Ecto neural progenitor cell (in vitro differentiated cells): ENCODE results near the gene EPB41L2.

Experiments used
- DNase-seq: peaks from one replicate; pipeline ENCODE4 v3.0.0-alpha.2; 2018; ENCODE audit warnings: low spot score

The EPB41L2 gene

DNA sequence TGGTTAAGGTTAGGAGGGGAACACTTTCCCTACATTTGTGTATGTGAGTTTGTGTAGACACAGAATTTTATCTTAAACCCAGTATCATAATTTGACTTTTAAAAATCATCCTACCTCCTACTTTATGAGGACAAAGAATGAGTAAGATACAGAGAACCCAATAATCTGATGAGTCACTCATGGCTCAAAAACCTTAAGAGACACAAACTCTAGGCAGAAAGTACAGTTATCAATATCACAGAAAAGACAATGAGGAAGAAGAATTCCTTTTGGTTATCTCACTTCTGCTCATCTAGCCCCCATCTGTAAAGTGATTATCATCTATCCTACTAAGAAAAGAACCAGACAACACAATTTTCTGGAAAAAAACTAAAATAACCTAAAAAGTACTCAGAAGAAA lies 87.7 kb downstream of the EPB41L2 start:
- DNase-seq: no peak

DNA sequence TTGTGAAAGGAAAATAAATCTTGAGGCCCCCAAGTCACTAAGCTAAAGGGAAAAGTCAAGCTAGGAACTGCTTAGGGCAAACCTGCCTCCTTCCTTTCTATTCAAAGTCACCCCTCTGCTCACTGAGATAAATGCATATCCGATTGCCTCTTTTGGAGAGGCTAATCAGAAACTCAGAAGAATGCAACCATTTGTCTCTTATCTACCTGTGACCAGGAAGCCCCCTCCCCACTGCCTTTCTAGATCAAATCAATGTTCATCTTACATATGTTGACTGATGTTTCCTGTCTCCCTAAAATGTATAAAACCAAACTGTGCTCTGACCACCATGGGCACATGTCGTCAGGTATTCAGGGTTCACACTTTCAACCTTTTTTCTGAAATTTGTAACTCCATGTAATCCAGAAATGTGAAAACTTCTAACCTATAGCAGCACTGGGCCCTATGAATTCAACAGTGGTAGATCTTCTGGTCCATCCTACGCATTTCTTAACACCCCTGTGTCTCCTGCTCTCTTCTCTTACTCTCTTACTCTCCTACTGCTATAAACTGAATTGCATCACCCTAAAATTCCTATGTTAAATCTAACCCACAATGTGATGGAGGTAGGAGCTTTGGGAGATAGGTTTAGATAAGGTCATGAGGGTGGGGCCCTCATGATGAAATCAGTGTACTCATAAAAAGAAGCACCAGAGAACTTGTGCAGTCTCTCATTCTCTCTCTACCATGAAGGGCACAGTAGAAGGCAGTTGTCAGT lies 89.3 kb downstream of the EPB41L2 start:
- no peak for DNase-seq

DNA sequence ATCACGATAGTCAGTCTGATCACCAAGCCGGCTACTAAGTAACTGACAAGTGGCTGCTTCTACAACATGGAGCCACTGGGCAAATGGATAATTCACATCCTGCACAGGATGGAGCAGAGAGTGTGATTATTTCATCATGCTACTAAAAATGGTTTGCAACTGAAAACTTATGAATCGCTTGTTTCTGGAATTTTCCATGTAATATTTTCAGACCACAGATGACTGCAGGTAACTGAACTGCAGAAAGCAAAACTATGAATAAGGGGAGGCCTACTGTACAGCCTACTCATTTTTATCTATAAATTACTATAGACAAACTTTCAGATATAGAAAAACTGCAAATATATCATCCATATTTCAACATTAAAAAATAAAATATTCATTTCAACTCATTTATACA lies 91.5 kb downstream of the EPB41L2 start:
- no peak for DNase-seq

DNA sequence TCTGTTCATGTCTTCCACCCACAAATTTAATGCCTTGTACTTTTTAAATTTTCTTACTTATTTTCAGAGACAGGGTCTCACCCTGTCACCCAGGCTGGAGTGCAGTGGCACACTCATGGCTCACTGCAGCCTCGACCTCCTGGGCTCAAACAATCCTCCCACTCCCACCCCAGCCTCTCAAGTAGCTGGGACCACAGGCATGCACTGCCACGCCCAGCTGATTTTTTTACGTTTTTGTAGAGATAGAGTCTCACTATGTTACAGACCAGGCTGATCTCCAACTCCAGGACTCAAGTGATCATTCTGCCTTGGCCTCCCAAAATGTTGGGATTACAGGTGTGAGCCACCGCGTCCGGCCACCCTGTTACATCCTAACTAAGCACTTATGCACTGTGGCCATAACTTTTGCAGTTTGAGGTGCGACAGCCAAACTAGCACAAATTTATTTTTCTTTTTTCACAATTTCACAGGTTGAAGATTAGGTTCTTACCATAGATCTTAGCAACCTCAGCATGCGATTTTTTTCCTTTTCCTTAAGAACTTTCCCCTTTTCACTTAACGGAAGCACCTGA lies 92.1 kb downstream of the EPB41L2 start:
- DNase-seq: no peak

DNA sequence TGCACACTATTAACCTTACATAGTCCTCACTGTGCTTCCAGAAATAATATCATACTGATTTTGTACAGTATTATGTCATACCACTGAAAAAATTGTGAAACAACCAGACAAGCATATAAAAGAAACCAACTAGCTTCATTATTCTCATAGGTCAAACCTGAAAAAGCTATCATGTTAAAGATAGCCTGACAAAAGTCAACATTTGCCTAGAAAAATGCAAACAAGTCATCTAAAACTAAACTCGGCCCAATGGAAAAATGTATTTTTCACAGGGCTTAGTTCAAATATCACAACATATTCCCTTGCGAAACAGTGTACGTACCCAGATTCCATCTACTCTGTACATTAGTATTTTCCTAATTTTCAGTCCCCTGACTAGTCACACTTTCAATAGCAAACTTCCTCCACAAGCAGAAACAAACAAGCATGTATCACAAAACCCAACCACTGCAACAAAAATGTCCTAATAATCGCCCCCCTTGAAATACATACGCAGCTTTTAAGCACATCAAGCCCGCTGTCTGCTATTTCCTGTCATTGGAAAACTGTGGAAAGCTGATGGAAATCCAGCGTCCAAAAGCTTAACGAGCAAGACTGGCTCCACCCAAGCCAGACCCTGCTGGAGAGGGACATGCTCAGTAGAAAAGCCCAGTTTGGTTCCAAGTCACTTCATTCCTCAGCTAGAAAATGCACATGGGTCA lies 93.1 kb downstream of the EPB41L2 start:
- no peak for DNase-seq

DNA sequence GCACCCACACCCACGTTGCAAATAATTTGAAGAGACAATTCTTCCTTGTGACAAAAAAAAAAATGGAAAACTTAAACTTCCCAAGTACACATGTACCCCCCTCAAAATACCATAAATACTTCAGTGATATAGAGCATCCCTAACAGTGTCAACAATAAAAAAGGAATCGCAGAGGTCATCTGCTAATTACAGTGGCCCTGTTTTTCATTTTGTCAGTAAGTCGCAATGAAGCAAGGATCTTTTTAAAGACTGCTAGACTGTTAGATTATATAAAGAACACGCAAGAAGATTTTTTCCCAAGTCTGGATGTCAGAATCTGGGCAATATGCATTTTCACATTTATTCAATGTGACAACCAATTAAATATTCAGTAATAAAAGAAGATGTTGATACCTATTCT lies 93.9 kb downstream of the EPB41L2 start:
- DNase-seq: no peak

DNA sequence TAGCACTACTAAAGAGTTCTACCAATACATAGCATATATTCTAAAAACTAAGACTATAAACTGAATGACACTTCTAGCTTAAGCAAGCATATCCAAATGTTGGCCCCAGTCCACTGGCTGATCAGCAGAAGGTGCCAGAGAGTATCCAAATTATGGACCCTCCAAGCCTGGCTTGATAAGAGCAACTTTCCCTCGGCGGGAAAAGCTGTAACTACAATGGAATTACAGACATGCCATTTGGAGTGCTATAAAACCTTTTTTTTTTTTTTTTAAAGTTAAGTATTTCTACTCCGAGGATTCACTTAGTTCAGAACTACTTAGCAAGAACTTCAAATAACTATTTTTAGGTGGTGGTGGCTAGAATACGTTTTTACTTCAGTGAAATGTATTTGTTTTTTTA lies 94.6 kb downstream of the EPB41L2 start:
- no peak for DNase-seq

DNA sequence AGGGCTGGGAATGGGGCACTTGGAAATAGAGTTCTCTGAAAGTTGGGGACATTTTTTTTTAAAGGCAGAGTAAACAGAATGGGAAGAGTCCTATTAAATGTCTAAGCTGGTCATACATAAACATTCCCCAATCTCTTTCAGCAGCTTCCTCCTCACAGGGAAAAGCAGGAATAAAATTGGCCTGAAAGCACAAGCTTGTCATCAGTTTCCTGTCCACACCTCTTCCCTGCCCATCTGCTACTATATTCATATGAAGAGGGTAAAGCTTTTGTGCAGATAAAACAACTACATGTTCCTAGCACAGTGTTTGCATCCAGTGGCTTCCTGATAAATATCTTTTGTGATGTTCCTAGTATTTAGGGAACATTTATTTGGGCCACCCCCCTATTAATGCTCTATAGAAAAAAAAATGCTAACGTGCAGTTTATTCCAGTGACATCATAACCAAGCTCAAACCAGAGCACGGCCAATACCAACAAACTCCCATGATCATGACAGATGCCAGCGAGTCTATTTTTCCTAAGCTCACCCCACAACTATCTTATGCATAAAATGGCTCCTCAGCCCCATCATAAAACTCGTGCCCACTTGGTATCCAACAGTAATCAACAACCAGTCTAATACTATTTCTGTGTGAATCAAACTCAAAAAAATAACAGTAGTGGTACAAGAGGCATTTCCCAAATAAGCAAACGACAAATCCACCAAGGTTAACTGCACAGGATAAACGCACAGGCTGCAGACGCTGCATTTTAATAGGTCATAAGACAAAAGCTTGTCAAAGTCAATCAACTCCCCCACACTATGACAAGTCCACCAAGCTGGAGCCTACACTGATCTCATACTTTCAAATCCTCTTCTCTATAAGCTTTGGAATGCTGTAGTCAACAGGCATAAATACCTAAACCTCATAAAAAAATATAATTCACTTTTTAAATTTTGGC lies 95.3 kb downstream of the EPB41L2 start:
- no peak for DNase-seq

DNA sequence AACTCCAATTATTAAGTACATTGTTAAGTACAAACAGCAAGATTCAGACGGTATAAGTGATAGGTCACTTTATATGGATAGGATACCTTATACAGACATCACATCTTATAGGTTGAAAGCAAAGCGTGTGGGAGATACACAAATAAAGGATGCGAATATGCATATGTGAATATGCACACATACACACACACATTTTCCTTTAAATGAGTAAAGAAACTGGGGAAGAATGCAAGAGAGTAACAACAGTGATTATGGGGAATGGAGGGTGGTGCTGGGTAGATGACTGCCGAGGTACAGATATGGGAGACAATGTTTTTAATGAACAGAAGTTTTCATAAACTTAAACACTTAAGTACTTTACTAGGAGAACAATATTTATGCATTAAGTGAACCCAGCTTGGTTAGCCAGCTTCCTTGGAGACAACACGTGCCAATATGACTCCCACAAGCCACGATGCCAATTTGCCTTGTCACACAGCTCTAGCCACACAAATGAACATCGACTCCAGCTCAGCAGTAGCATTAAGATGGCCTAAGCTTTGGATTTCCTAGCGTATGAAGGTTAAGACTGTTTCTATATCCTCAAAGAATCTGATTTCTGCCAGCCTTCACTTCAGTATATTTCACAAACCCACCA lies 96.6 kb downstream of the EPB41L2 start:
- DNase-seq: no peak

DNA sequence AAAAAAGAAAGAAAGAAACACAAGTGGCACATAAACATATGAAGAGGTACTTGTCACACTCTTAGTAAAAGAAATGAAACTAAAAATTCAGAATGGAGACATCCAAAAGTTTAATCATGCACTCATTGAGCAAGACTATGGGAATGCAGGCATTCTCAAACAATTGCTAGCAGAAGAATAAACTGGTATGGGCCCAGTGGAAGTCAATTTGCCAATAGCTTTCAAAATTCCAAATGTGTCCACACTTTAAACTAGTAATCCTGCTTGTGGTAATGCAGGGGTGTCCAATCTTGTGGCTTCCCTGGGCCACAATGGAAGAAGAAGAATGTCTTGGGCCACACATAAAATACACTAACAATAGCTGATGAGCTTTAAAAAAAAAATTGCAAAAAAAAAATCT lies 97.4 kb downstream of the EPB41L2 start:
- no peak for DNase-seq

DNA sequence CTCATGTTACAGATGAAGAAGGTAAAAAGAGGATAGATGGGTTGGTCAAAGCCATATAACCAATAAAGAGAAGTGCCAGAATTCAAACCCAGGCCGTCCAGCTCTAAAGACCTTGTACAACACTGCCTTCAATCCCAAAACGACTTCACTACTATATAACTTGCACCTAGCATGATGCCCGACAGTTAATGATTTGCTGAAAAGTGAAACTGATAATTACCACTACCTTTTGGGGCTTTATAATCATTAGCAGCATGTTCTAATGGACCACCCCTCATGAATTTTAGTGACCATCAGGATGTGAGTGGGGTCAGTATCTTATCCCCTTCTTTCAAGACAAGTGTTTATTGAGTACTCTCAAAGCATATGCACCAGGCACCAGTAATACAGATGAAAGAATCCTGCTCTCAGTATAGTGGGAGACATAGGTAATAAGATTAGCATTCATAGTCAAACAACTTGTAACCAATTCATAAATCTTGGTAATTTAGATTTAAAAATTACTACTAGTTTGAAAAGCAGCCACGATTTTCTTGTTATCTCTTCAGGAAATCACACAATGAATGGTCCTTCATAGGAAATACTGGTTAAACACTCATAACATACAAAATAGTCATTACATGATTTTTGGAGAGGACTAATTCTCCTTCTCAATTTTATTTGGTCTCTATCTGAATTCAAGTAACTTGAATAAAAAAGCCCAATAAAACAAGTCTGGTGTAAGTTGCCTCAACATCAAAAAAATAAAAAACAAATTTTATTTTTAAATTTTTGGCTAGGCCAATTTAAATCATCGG lies 98.0 kb downstream of the EPB41L2 start:
- no peak for DNase-seq

DNA sequence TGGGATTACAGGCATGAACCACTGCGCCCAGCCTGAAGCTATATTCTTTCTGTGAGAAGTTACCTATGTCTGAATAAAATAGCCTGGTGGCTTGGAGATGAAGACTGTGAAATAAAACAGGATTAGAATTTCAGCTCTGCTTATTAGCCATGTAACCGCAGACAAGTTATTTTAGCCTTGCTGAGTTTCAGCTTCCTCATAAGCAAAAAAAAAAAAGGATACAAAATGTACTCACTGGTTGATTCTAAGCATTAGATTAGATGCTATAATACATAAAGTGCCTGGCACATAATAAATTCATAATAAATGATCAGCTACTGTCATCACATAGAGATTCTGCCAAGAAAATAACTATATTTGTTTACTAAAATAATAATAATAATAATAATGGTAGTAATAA lies 98.8 kb downstream of the EPB41L2 start:
- no peak for DNase-seq

DNA sequence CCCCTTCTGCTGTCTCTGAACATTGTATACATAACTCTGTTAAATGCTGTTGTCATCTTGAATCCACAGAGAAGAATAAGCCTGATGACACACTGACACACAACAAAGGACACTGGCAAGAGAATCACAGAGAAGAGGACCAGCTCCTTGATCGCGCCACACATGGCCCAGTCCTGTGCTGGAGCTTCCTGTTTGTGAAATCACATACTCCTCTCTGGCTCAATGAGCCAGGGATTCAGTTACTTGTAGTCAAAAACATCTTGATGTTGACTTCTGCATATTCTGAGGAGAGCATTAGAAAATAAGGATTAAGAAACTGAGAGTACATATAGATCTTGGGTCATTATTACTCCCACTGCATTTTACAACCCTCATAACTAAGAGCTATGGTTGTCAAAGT lies 100.1 kb downstream of the EPB41L2 start:
- DNase-seq: no peak

DNA sequence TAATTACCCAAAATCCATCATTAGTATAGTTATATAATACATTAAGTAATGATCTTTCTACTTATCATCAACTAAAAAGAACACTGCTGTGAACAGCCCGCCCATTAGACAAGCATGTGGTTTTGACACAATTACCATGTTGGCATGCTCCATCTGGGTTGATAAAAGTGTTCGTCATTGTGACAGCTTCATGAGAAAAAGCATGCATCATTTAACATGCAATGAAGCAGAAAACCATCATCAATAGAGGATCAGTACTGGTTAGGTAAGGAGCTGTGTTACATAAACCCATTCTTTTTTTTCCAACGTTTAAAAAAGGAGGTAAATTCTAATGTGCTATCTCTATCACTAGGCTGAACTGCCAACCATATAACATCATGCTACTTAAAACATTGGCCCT lies 101.9 kb downstream of the EPB41L2 start:
- no peak for DNase-seq

DNA sequence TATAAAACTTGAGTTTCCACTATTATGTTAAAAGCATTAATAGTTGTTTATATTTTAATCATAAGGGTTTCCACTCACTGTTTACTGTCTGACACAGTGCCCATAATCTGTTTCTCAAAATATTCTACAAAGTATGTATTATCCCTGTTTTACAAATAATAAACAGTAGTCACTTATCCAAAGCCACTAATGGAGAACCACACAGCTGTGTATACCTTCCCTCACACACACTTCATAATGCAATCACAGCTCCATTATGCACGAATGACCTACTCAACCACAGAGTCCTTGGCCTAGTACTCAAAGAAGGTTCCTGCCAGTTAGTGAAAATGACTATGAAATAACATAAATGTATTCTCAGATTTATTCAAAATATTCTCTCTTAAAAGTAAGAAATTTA lies 103.1 kb downstream of the EPB41L2 start:
- no peak for DNase-seq

DNA sequence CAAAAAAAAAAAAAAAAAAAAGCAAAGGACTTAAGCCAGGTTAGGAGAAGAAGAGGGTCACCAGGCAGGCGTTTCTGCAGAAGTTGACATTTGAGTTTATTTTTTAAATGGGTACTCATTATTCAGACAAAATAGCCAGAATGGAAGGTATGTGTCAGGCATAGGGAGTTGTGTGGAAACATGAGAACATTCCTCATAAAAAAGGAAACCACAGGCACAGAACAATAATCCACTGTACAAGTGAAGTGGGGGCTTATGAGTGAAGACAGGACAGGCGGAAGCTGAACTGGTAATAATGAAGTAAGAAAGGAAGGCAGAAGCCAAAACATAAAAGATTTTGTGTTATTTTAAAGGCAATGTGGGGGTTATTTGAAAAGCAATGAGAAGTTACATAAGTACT lies 104.6 kb downstream of the EPB41L2 start:
- no peak for DNase-seq

DNA sequence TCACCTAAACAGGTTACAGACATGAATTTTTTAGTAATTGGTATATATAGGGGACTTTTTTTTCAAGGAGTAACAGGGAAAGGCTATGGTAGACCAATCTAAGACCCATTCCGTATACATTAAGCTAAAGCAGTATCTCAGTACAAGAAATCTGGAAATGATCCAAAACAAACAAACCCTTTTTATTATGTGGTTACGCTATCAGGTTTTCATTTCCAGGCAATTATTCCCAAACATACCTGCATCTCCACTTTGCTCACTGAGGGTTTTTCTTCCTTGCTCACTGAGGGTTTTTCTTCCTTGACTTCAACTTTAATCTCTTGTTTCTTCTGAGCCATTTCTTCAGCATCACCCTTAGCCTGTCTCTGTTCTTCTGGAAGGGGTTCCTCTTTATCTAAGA lies 107.3 kb downstream of the EPB41L2 start:
- DNase-seq: no peak

DNA sequence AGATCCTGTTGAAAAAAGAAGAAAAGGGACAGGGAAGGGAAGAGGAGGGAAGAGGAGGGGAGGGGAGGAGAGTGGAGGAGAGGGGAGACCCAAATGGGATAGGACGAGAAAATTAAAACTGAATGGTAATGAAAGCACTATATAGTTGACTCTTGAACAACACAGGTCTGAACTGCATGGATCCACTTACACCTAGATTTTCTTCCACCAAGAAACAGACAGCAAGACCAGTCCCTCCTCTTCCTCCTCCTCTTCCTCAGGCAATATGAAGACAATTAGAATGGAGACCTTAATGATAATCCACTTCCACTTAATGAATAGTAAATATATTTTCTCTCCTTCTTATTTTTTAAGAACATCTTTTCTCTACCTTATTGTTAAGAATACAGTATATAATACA lies 113.5 kb downstream of the EPB41L2 start:
- DNase-seq: no peak

DNA sequence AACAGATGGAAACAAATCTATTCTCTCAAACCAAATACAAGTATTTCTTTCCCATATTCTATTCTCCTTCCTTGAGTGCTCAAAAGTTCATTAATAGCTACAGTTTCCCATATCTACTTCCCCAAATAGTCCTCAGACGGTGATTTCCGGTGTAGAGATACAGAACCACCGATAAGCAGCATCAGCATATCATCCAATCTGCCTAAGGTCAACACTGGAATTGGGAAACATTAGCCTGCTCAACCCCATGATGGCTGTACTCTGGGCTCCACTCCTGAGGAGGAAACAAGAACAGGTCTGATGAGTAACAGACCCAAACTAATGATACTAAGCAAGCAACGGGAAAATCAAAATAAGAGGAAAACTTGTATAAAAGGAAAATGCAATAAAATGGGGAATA lies 115.6 kb downstream of the EPB41L2 start:
- no peak for DNase-seq

DNA sequence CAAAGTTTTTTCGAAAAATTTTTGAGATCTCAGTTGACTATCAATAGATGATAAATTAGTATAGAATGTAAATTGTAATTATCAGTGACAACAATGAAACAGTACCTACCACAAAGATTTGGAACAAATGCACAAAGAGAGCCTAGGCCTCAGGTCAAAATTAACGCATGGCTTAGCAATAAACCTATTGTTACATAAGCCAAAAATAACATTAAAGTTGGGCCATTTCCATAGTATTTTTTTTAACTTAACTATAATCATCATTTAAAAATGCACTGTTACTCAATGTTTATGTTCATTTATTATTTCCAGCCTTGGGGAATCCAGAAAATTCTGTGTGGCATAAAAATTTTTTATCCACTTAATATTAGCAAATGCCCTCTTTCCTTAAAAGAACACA lies 117.0 kb downstream of the EPB41L2 start:
- no peak for DNase-seq

DNA sequence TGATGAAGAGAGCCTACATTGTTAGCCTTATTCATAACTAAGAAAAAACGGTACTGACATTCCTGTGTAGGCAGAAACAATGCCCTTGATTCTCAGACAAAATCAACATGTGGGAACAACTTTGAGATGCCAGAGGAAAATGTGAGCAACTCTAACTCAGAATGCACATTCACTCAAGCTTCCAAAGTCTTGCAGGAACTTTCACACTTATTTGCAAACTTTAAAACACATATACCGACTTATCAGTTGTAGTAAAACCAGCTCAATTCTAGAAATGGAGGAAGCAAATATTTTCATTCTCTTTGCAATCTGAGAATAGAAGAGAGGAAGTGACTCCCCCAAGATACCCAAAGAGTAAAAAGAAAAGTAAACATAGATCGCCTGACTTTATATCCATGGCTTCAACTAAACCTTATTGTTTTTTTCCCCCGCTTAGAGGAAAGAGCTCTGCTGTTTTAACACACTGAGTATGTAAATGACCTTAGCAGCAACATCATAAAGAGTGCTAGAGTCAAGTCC lies 117.6 kb downstream of the EPB41L2 start:
- no peak for DNase-seq
